OCI-LY3 (cell line): ENCODE measurements around the gene LRBA.

Experiments
- CTCF ChIP-seq: fragments of 200-600, 300-600 bp; sonication (generic); IDR thresholded peaks from 2 replicates; pipeline ENCODE4 v1.5.1; 2014; ENCODE audit warnings: antibody characterized with exemption, low read length, low read depth
- EZH2phosphoT487 ChIP-seq: fragments of 200-600 bp; shearing (Covaris generic); IDR thresholded peaks from 2 replicates; pipeline ENCODE4 v1.6.1; 2018; ENCODE audit warnings: antibody characterized with exemption, mixed run types, low read depth

- TF ChIP-seq CTCF (no peak), EZH2phosphoT487 (no peak)
These were observed 552.3 kb downstream of the LRBA start for GRCh38 chr4:150462743-150463142.
